GM18858 (cell line): ENCODE data around the gene OR2T27.
"Not testable (repeated sequence)": the region's sequence is repeated elsewhere in the genome, so short reads cannot be mapped to it uniquely, and the experiment has no call there.

ENCODE experiments used
- ATAC-seq: cut with Tn5 transposase; IDR thresholded peaks from one replicate; pipeline ENCODE4 v1.9.1; 2021; ENCODE audit not compliant: unreplicated experiment

The OR2T27 gene

DNA sequence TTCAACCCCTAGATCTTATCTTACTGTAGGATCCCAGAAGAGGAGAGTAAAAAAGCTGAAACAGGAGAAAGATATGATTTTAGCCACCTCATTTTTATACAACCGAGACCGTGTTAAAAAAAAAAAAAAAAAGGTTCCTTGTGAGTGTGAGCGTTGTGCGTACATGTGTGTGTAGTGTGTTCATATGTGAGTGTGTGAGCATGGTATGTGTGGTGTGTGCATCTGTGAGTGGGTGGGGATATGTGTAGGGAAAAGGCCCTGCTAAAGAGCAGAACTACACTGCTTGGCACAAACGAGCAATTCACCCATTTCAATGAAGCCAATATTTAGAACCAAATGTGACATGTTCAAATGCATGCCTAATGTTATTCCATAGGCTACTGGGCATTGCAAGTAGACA is 13.7 kb downstream of the OR2T27 start:
- not testable (repeated sequence) for ATAC-seq

DNA sequence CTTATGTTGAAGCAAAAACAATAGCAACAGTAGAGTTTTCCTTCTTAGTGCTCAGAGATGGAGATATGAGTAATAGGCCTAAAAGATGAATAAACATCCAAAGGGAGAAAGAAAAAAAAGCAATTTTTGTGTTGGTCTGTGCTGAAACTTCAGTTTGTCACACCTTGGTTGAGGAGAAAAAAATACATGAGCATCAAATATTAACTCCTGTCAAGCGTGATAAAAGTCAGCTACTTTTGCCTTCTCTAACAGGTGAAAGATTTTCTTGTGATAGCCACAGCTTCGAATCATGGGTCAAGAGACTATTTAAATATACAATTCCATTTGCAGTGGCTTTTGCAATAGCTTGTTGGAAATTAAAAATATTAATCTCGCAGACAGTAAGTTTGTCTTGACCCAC is 14.4 kb downstream of the OR2T27 start:
- ATAC-seq = peak; percentile 27

DNA sequence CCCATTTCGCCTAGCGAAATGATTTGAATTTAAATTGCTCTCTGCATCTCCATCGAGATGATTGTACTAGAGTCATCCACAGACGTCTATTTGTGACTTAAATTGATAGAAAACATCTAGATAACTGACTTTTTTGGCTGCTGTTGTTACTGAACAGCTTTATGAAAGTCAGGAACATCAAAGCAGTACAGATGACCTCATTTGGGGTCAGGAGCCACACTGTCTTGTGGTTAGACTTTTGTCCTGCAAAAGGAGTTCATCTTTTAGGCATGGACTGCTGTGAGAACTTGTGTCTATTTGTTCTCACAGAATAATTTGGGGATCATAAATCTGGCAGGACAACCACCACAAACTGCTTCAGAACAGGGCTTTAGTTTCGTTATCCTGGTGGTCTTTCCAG is 15.7 kb downstream of the OR2T27 start:
- ATAC-seq = peak; percentile 22

DNA sequence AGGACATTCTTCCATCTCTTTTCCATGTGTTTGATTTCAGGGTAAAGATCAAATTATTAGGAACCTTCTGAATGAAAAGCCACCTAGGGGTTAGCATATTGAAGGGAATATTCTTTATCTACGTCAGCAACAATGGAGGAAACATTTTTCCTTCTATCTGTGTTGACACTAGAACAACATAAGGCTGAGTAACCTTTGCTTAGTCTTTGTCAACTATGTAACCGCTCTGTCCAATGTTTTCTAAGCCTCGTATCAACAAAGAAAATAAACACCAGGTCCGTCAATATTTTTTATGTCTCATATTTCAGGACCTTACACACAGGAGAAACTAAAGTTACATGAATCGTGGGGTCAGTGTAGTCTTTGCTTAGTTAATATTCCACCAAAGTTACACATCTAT is 18.7 kb downstream of the OR2T27 start:
- ATAC-seq = not testable (repeated sequence)

DNA sequence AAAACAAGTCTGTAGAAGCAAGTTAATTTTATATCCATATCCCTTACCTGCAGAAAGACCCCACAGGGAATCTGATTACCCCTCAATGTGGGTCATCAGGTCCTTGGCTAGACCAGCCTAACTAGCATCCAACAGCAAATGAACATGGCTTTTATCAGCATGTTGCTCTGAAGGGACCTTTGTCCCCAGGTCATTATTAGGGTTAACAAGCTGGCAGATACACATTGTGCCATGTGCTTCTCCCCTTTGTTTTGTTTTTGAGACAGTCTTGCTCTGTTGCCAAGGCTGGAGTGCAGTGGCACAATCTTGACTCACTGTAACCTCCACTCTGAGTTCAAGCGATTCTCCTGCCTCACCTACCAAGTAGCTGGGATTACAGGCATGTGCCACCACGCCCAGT is 20.3 kb downstream of the OR2T27 start, which contains the start of gene OR2T11:
OR2T11 (minus strand) TSS at position 101 of the 400 bp plus-strand sequence. CDS start 7,963 bp downstream, outside the sequence.
- ATAC-seq = not testable (repeated sequence)

DNA sequence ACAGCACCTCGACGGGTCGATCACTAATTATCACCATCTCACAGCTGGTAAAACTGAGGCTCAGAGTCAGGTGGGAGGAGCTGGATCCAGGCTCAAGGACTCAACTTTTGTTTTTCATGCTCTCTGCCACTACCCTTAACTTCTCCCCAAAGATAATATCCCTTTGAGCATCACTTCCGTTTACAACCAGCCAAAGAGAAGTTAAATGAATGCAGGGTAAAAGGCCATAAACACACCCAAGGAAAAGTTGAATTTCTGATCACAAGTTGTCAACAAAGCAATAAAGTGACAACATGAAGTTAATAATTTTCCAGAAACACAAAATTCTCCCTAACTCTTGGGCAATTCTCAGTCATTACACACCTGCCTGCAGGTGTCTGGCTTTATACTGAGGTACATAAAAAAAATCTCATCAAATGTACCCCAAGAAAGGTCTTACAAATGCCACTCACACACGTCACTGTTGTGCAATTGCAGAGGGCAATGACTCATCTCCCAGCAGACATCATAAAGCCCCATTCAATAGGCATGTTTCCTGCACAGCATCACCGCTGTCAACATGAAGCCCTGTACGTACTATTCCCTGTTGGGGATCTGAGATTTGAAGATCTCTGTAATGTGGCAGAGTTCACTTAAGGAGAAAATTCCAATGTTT is 23.8 kb downstream of the OR2T27 start:
- no peak for ATAC-seq

DNA sequence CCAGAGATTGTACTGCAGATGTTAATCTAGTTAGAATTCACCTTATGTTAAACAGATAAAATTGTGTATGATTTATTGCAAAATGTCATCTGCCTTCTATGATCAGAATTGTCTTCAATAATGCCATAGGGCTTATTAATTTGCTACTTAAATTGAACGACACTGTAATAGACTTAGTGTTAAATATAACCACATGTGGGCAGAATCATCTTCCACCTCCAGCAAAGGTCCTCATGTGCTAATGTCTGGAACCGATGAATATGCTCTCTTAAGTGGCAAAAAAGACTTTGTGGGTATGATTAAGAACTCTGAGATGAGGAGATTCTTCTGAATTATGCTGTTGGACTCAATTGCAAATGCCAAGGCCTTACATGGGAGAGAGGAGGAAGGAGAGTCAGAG is 24.8 kb downstream of the OR2T27 start:
- no peak for ATAC-seq

DNA sequence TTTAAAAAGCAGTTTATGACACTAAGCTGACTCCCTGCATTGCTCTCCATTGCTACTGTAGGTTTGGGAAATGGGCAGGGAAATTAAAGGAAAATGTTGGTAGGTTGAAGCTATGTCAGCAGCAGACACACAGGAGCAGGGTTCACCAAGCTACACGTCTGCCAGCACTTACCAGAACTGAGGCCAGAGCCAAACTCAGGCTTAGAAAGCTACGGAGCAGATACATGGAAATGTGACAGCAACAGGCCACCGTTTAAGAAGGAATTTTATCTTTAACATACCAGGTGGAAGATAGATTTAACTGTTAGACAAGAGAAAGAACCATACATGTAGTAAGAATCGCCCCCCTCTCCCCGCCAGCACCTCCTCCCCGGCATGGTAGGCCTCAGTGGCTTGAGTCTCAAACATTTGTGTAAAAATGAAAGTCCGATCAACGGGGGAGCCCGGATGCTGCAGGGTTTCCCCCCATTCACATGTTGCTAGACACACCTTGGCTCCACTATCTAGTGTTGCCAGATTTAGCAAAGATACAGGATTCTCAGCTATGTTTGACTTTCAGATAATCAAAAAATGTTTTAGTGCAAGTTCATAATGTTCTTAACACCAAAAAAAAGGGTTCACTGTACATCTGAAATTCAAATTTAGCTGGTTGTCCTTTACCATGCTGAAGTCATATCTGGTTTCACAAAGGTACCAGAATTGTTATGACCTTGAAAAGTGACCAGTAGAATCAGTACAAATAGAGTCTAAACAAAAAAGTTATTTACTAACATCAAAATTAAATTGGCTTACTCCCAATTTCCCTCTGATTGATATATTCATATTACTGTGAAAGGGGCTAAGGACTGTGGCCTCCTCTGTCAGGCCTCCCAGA is 27.1 kb downstream of the OR2T27 start:
- peak; percentile 94 for ATAC-seq

DNA sequence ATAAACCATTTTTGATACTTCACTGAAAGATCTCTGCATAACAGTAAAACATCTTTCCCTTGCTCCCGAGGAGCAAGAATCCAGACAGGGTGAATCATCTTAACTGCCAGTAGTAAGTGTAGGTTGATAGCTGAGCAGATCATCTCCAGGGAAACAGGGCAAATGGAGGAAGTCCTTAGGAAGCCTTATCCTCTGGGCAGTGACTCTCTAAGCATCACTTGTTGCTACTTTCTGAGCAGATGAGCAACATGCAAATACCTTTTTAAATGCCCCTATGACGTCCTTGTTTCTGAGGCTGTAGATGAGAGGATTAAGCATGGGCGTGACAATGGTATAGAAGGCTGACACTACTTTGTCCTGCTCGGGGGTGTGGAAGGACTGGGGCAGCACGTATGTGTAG is 29.4 kb downstream of the OR2T27 start:
- ATAC-seq = no peak

- ATAC-seq = no peak
These were observed 30.2 kb downstream of the OR2T27 start for GRCh38 chr1:248625166-248625565.

DNA sequence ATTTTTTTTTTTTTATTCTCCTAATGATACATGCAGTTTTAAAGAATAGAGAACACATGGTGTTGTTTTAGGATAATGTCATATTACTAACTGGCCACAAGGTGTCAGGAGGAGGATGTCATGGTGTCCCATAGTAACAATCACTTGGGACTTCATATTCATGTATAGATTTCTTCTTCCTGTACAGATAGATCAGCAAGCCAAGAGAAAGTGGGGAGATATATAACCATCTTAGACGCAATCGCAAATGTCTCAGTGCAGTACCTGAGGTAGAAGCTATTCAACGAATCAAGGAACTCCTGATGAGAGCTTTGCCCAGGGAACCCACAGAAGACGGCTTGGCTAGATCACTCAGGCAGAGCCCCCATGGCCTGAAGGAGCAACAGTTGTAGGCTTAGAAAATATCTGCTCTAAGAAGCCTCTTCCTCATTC is 32.7 kb downstream of the OR2T27 start:
- ATAC-seq = peak; percentile 96

DNA sequence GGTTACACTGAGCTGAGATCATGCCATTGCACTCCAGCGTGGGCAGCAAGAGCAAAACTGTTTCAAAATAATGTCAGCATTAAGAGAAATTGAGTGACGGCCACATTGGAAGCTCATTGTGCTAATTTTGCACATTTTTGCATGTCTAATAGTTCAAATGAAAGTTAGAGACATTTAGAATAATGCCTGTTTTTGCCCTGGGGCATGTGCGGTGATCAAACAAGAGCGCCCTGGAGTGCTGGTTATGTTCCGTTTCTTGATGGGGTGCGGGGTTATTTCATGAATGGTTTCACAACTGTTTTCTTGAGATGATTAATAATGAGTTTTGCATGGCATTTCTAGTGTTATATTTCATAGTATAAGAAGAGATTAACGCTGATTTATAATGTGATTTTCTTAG is 33.6 kb downstream of the OR2T27 start:
- no peak for ATAC-seq

- ATAC-seq = no peak
These were observed 36.5 kb downstream of the OR2T27 start for GRCh38 chr1:248618878-248619277.

GRCh38 chr1:248618119-248618518 is 37.2 kb downstream of the OR2T27 start:
- ATAC-seq = no peak

- ATAC-seq = peak; percentile 63
These were observed 41.6 kb downstream of the OR2T27 start for GRCh38 chr1:248613742-248614141.

DNA sequence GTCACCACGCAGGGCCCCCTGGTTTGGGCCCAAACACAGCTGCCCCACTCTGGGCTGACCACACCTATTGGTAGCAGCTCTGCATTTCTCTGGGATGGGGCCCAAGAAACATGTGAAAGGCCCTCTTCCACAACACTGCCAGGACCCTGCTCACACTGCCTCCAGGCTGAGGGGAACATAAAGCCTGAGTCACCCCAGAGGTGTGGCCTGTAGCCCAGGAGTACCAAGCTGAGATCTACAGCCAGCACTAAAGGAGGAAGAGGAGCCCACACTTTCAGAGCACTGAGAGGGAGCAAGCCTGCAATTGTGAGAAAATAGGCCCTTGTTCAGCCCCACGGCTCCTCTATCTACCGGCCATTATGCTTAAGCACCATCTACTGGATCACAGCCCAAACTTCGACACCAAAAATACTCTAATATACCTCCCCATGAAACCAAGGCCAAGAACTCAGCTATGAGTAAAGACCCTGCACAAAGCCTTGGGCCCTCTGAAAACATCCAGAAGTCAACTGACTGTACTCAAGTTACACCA is 43.4 kb downstream of the OR2T27 start:
- no peak for ATAC-seq

- no peak for ATAC-seq
These were observed 45.0 kb downstream of the OR2T27 start for GRCh38 chr1:248610301-248610700.
